ENCODE results near the gene ZNF581. TPM values are rescaled to one million over a fixed set of nuclear protein-coding genes. Genes with fewer than 3 reads are reported as not detected.

The ZNF581 gene
- total and polyA plus RNA-seq, 2 experiments from 2014 or later, result 22.3 to 42.0 TPM

- Histone ChIP-seq H3K27ac (peak overlapping the region; percentile 91), H3K4me1 (ENCODE audit: low read depth) (peaks cover 16% of the 10 kb centered on the region), H3K36me3 (no peaks in the 10 kb centered on the region), H3K27me3 (no peaks in the 10 kb centered on the region), H3K9me3 (ENCODE audit: low read depth) (no peaks in the 10 kb centered on the region), H3K4me3 (peak overlapping the region; percentile 95)
- no peak for TF ChIP-seq CTCF (IDR thresholded peaks at IDR 0.05; ENCODE audit: low read depth, low read length)
- peak; percentile 19 to 62 for DNase-seq (ENCODE audit: low read depth in 1 of 2, low spot score in 1 of 2)
Observed at GRCh38 chr19:55641426-55642152, 1.9 kb upstream of the ZNF581 start.

GRCh38 chr19:55642153-55643002, 1.1 kb upstream of the ZNF581 start:
- Histone ChIP-seq H3K36me3 (no peaks in the 10 kb centered on the region), H3K27me3 (no peaks in the 10 kb centered on the region), H3K4me1 (ENCODE audit: low read depth) (peaks cover 18% of the 10 kb centered on the region), H3K4me3 (peak overlapping the region; percentile 95), H3K9me3 (ENCODE audit: low read depth) (no peaks in the 10 kb centered on the region), H3K27ac (peak overlapping the region; percentile 91)
- TF ChIP-seq CTCF (IDR thresholded peaks at IDR 0.05; ENCODE audit: low read depth, low read length), result no peak
- peak; percentile 39 to 50 for DNase-seq (ENCODE audit: low read depth in 1 of 2, low spot score in 1 of 2)

- H3K36me3 ChIP-seq, result no peaks in the 10 kb centered on the region
- peak overlapping the region; percentile 91 for H3K27ac ChIP-seq
- H3K27me3 ChIP-seq, result no peaks in the 10 kb centered on the region
- no peak for TF ChIP-seq CTCF (IDR thresholded peaks at IDR 0.05; ENCODE audit: low read depth, low read length)
- peaks cover 19% of the 10 kb centered on the region for H3K4me1 ChIP-seq (ENCODE audit: low read depth)
- H3K4me3 ChIP-seq, result peak overlapping the region; percentile 95
- DNase-seq (ENCODE audit: low read depth in 1 of 2, low spot score in 1 of 2), result no peak
- H3K9me3 ChIP-seq (ENCODE audit: low read depth), result no peaks in the 10 kb centered on the region
Observed at GRCh38 chr19:55643887-55644176, 383 bp downstream of the ZNF581 start.

- peaks cover 19% of the 10 kb centered on the region for H3K4me1 ChIP-seq (ENCODE audit: low read depth)
- H3K27ac ChIP-seq, result peak overlapping the region; percentile 91
- TF ChIP-seq CTCF (IDR thresholded peaks at IDR 0.05; ENCODE audit: low read depth, low read length), result no peak
- no peaks in the 10 kb centered on the region for H3K9me3 ChIP-seq (ENCODE audit: low read depth)
- no peaks in the 10 kb centered on the region for H3K36me3 ChIP-seq
- DNase-seq (ENCODE audit: low read depth in 1 of 2, low spot score in 1 of 2), result no peak
- peak overlapping the region; percentile 95 for H3K4me3 ChIP-seq
- H3K27me3 ChIP-seq, result no peaks in the 10 kb centered on the region
Observed at GRCh38 chr19:55644191-55644833, 863 bp downstream of the ZNF581 start.

- Histone ChIP-seq H3K36me3 (no peaks in the 10 kb centered on the region), H3K4me1 (ENCODE audit: low read depth) (peaks cover 19% of the 10 kb centered on the region), H3K9me3 (ENCODE audit: low read depth) (no peaks in the 10 kb centered on the region), H3K27me3 (no peaks in the 10 kb centered on the region), H3K27ac (no peak overlapping the region), H3K4me3 (peak overlapping the region; percentile 95)
- no peak for DNase-seq (ENCODE audit: low read depth in 1 of 2, low spot score in 1 of 2)
- TF ChIP-seq CTCF (IDR thresholded peaks at IDR 0.05; ENCODE audit: low read depth, low read length), result no peak
Observed at GRCh38 chr19:55644842-55645511, 1.5 kb downstream of the ZNF581 start.
